Measurements from ENCODE around the gene ZIC5. TPM values are rescaled to one million over a fixed set of nuclear protein-coding genes. Genes with fewer than 3 reads are reported as not detected.

The ZIC5 gene
- total RNA-seq, 2 donors from 2014 or later = not detected

DNA sequence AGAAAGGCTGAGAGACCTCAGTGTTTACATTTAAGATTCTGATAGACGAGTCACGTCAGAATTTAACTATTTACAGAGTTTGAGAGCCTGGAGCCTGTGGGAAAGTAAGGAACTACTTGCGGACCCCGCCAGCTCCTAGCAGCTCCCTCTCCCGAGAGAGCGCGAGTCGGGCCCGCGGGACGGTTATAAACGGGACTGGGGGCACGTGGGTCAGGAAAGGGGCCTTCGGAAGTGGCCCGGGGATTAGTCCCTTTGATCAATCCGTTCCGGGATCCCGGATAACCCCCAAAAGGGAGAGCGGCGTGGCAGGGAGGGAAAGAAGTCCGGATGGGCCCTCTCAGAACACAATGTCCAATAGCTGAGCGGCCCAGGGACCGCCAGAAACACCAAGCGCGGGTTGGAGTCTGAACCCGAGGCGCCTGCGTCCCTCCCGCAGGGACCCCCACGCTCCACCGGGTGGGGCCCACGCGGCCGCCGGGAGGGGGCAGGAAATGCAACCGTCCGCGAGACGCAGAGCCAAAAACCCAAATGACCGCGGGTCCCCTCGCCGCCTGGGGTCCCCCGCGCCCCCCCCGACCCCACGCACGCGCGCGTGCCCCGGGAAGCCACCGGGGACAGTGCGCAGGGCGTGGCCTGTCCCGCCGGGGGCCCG, 3.6 kb downstream of the ZIC5 start:
- no peak for ATAC-seq (ENCODE audit: insufficient number of reproducible peaks, low FRiP score, low read depth)
- Histone ChIP-seq H3K4me1 (ENCODE audit: control insufficient read depth in 1 of 2, low read depth in 2 of 2) (peaks cover 19 to 35% of the 10 kb centered on the region in 2 donors), H3K9me3 (no peaks in the 10 kb centered on the region), H3K36me3 (no peaks in the 10 kb centered on the region), H3K4me3 (peak overlapping the region; percentile 61), H3K27ac (no peak overlapping the region), H3K27me3 (replicated peaks; ENCODE audit: insufficient read depth) (peaks cover 40% of the 10 kb centered on the region)
- DNase-seq (ENCODE audit: low spot score) = no peak
- TF ChIP-seq, protein P1, sequence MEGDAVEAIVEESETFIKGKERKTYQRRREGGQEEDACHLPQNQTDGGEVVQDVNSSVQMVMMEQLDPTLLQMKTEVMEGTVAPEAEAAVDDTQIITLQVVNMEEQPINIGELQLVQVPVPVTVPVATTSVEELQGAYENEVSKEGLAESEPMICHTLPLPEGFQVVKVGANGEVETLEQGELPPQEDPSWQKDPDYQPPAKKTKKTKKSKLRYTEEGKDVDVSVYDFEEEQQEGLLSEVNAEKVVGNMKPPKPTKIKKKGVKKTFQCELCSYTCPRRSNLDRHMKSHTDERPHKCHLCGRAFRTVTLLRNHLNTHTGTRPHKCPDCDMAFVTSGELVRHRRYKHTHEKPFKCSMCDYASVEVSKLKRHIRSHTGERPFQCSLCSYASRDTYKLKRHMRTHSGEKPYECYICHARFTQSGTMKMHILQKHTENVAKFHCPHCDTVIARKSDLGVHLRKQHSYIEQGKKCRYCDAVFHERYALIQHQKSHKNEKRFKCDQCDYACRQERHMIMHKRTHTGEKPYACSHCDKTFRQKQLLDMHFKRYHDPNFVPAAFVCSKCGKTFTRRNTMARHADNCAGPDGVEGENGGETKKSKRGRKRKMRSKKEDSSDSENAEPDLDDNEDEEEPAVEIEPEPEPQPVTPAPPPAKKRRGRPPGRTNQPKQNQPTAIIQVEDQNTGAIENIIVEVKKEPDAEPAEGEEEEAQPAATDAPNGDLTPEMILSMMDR (IDR thresholded peaks at IDR 0.05) = no peak

DNA sequence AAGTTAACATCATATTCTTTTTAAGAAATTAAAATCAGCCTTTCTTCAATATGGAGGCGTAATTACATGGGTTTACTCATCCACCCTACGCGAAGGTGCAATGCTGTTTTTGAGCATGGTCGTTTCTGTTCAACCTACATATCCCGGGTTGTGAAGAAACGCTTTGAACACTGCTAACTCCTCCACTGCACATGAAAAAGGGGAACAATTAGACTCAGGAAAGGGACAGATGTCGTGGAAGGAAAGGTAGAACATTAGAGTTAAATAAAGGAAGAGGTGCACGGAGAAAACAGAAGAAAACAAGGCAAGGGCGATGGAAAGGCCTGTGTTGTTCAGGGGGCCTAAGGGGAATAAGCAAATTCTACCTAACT, 4.1 kb downstream of the ZIC5 start:
- Histone ChIP-seq H3K27me3 (replicated peaks; ENCODE audit: insufficient read depth) (peaks cover 34% of the 10 kb centered on the region), H3K4me3 (no peak overlapping the region), H3K4me1 (ENCODE audit: control insufficient read depth in 1 of 2, low read depth in 2 of 2) (peaks cover 19 to 35% of the 10 kb centered on the region in 2 donors), H3K9me3 (no peaks in the 10 kb centered on the region), H3K36me3 (no peaks in the 10 kb centered on the region), H3K27ac (no peak overlapping the region)
- TF ChIP-seq, protein P1 (IDR thresholded peaks at IDR 0.05) = no peak
- no peak for DNase-seq (ENCODE audit: low spot score)
- no peak for ATAC-seq (ENCODE audit: insufficient number of reproducible peaks, low FRiP score, low read depth)

DNA sequence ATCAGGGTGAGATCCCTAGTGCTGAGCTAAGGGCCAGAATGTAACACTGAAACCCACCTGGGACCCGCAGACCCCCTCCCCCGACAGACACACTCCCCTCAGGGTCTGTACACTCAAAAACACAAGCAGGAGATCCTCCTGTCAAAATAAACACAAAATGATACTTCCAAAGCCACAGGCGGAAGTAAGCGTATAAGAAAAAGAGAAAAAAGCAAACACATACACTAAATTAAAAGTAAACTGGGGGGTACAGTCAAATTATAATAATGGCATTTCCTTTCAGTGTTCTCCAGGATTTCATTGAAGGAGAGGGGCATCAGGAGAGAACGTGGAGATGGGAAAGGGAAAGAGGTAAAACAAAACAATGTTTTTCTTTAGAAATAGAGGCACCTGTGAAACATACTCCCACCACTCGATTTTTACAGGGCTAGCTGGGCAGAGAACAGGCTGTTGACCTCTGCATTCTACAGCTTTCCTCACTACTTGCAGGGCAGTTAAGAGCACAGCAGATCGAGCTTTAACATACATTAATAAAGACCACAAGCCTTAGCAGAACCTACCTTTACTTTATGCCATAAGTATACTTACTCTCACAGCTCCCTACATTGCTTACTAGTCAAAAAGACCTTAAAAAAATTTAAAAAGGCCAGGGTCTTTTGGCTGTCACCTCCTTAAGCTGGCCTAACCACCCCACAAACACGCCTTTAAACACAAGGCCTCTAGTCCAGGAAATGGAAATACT, 5.3 kb downstream of the ZIC5 start:
- Histone ChIP-seq H3K4me3 (no peak overlapping the region), H3K36me3 (no peaks in the 10 kb centered on the region), H3K27me3 (replicated peaks; ENCODE audit: insufficient read depth) (peaks cover 30% of the 10 kb centered on the region), H3K27ac (no peak overlapping the region), H3K4me1 (ENCODE audit: control insufficient read depth in 1 of 2, low read depth in 2 of 2) (peaks cover 13 to 27% of the 10 kb centered on the region in 2 donors), H3K9me3 (no peaks in the 10 kb centered on the region)
- no peak for DNase-seq (ENCODE audit: low spot score)
- TF ChIP-seq, protein P1 (IDR thresholded peaks at IDR 0.05) = no peak
- no peak for ATAC-seq (ENCODE audit: insufficient number of reproducible peaks, low FRiP score, low read depth)

- ATAC-seq (ENCODE audit: insufficient number of reproducible peaks, low FRiP score, low read depth) (no peak), DNase-seq (ENCODE audit: low spot score) (no peak)
- Histone ChIP-seq H3K27ac (no peak overlapping the region), H3K27me3 (replicated peaks; ENCODE audit: insufficient read depth) (peaks cover 36% of the 10 kb centered on the region), H3K36me3 (no peaks in the 10 kb centered on the region), H3K4me3 (no peak overlapping the region), H3K9me3 (no peaks in the 10 kb centered on the region), H3K4me1 (ENCODE audit: control insufficient read depth in 1 of 2, low read depth in 2 of 2) (peaks cover 13 to 22% of the 10 kb centered on the region in 2 donors)
- TF ChIP-seq, protein P1 (IDR thresholded peaks at IDR 0.05) = no peak
Observed at GRCh38 chr13:99965329-99966000, 6.1 kb downstream of the ZIC5 start.

DNA sequence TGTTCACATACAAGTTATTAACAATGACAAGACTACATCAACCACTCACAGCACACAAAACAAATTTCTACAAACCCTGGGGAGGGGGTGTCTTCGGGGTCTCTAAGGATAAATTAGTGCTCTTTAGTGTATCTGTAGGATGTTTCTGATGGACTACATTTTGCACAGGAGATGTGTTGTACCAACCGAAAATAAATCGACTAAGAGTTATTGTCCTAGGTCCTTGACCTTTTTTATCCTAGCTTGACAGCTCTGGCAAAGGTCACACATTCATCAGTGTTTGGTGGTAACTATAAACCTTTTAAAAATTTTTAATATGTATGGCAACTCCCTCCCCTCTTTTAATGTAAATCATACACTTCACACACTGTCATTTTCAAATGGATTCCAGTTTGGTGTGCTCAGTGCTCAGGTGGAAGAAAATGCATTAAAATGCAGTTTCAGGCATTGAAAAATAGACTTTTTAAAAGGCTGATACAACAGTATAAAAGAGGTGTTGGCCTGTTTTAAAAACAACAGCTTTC, 7.7 kb downstream of the ZIC5 start:
- Histone ChIP-seq H3K4me1 (ENCODE audit: control insufficient read depth in 1 of 2, low read depth in 2 of 2) (peaks cover 6 to 18% of the 10 kb centered on the region in 2 donors), H3K27ac (no peak overlapping the region), H3K36me3 (no peaks in the 10 kb centered on the region), H3K9me3 (no peaks in the 10 kb centered on the region), H3K4me3 (no peak overlapping the region), H3K27me3 (replicated peaks; ENCODE audit: insufficient read depth) (peaks cover 50% of the 10 kb centered on the region)
- ATAC-seq (ENCODE audit: insufficient number of reproducible peaks, low FRiP score, low read depth) = no peak
- TF ChIP-seq, protein P1 (IDR thresholded peaks at IDR 0.05) = no peak
- no peak for DNase-seq (ENCODE audit: low spot score)
